Left renal cortex interstitium (tissue), 4 donors: ENCODE measurements around the gene ORC3. TPM values are rescaled to one million over a fixed set of nuclear protein-coding genes. Genes with fewer than 3 reads are reported as not detected.

Experiments
- DNase-seq, 4 donors: peaks; one replicate each; pipeline ENCODE4 v3.0.0-alpha.2; 2013; ENCODE audit warnings: low read depth in 4 of 4, low spot score in 2 of 4, missing footprints in 1 of 4
- polyA plus RNA-seq, 4 donors: library from polyadenylated mRNA; unstranded; fragments of 120-200 nt; gene quantifications; one replicate each; pipeline ENCODE4 v1.2.1, GENCODE V29; 2013; ENCODE audit not compliant: insufficient read length in 4 of 4

Gene ORC3
- 10 to 100 TPM; 35.9 to 44.2 (median 38.6) TPM for polyA plus RNA-seq

- peak; percentile 81 to 90 (median 88) for DNase-seq
Measured at GRCh38 chr6:87589693-87590416, at the start of gene ORC3, which contains the start of gene RARS2. ORC3 (plus strand) TSS chr6:87590135; CDS start chr6:87590169, 34 bp downstream. RARS2 (minus strand) TSS chr6:87589987; CDS start chr6:87589957, 30 bp downstream.

DNA sequence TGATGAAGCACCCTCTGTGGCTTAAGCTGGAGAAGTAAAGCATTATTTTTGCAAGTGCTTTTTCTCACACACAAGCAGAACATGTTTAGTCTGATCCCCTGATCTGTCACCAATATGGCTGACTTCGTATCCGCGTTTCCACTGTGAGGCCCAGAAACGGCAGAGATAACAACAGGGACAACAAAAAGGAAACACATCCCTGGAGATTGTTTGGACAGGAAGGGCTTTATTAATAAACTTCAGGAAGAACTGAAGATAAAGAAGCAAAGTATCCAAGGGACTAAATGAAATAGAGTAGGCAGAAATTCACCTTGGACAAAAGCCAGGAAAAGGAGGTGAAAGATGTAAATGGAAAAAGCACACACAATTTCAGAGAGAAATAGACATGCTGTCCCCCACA, 49.4 kb upstream of the ORC3 start:
- DNase-seq, result no peak

DNA sequence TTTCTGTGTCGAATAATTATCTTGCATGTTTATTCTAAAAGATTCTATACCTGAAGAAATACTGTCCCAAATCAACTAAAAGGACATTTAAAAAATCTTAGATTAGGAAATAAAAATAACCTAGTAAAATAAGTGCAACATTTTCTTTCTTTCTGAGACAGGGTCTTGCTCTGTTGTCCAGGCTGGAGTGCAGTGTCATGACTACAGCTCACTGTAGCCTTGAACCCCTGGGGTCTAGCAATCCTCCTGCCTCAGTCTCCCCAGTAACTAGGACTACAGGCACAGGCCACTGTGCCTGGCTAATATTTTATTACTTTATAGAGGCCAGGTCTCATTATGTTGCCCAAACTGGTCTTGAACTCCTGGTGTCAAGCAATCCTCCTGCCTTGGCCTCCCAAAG, 48.9 kb upstream of the ORC3 start:
- no peak for DNase-seq

- no peak for DNase-seq
Measured at GRCh38 chr6:87541744-87542143, 48.2 kb upstream of the ORC3 start.

DNA sequence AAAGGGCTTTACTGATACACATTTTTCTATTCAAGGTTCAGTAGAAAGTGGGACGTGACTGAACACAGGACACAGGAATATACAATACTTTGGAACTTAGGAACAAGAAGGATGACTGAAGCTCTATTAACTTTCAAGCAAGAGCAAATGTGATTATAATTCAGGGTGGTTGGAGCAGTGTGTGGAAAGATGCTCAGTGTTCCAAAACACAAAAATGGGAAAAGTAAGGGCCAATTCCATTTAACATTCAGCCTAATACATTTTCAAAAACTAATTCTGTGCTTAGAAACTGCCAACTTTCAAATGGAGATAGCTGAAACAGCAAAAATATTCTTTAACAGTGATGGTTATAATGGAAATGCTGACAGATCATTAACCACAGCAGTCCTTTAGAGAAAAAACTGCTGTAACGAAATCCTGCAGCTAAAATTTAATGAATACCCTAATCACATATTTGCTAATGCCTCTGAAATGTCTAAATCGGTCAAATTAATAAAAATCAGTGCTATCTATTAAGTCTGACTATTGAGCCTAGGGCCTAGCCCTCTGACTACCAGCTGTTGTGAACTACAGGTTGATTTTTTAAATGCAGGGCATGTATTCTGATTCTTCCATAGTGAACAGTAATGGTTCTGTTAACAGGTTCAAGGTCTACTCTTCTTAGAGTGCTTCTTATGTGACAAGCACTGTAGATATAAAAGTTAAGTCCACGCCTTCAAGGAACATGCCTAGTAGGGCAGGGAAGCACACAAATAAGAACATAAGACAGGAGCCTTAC, 46.0 kb upstream of the ORC3 start:
- no peak for DNase-seq

GRCh38 chr6:87544474-87544735, 45.5 kb upstream of the ORC3 start:
- no peak for DNase-seq

- no peak for DNase-seq
Measured at GRCh38 chr6:87551799-87552198, 38.1 kb upstream of the ORC3 start.

DNA sequence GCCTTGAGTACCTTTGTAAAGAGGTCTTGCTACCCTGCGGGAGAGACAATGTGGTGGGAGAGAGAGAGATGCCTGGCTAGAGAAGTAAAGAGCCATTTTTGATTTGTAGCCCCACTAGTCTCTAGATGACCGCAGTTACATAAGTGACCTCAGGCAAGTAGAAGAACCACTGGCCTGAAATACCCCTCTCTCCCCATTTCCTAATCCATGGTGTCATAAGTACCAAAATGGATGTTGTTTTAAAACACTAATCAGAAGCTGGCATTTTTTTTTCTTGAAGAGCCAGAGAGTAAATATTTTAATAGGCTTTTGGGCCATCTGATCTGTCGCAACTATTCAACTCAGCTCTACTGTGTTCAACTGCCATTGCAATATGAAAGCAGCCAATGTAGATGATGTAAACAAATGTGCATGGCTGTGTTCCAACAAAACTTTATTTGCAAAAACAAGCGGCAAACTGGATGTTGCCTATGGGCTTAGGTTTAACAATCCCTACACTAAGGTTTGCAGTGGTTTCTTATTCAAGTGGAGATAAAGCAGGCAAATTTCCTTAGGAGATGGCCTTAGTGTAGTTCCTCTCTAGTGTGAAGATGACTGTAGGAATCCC, 36.7 kb upstream of the ORC3 start:
- no peak for DNase-seq

DNA sequence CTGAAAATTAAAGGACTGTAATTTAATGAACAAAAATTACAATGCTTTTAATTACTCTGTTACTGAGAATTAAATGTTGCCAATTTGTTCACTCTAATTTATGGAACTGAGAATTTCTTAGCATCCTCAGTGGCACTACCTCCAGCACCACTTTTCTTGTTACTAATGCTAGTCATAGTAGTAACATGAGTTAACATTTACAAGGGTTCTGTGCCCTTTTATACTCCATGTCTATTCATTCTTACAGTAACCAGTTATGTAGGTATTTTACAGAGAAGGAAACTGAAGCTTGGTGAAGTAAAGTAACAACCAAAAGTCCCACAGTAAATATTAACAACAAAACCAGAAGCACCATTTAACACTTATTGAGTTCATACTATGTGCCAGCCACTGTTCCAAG, 34.4 kb upstream of the ORC3 start:
- DNase-seq, result no peak

GRCh38 chr6:87558446-87558845, 31.5 kb upstream of the ORC3 start:
- DNase-seq, result no peak

GRCh38 chr6:87561017-87561416, 28.9 kb upstream of the ORC3 start:
- DNase-seq, result no peak

- no peak for DNase-seq
Measured at GRCh38 chr6:87572021-87572420, 17.9 kb upstream of the ORC3 start.

DNA sequence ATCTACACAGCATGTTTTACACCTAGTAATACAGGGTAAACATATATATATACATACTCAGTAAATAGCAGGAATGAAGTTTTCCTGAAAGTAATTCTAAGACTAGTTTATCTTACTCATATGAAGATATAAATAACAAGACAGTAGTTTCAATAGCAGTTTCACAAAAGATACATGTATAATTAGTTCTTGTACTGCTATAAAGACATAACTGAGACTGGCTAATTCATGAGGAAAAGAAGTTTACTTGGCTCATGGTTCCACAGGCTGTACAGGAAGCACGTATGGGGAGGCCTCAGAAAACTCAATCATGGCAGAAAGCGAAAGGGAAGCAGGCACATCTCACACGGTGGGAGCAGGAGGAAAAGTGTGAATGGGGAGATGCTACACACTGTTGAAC, 17.1 kb upstream of the ORC3 start:
- no peak for DNase-seq

GRCh38 chr6:87573307-87574024, 16.5 kb upstream of the ORC3 start:
- DNase-seq, result no peak

- no peak for DNase-seq
Measured at GRCh38 chr6:87574237-87574804, 15.6 kb upstream of the ORC3 start.

GRCh38 chr6:87575423-87575822, 14.5 kb upstream of the ORC3 start:
- no peak for DNase-seq

GRCh38 chr6:87583822-87584221, 6.1 kb upstream of the ORC3 start:
- DNase-seq, result no peak

- no peak for DNase-seq
Measured at GRCh38 chr6:87586371-87587077, 3.4 kb upstream of the ORC3 start.

DNA sequence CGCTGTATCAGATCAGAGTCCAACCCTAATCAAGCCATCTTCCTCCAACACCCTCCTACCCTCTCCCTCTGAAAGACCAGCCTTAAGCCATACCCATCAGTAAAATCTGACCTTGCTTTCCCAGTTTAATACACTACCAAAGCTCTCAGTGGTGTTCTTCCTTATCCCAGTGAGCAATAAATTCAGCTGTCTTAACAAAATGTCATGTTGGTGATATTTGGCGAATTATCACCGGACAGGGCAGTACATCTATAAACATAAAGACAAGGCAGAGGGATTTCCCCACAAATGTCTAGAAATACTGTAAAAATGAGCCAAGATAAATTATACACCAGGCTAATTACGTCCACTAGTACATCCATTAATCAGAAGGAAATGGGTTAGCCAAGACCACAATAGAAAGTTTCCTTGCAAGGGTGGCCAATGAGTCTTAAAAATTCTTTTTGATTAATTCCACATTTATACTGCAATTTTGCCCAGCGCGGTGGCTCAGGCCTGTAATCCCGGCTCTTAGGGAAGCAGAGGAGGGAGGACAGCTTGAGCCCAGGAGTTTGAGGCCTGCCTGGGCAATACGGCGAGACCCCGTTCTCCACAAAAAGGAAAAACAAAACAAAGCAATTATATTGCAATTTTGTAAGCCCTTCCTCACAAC, 1.1 kb upstream of the ORC3 start:
- no peak for DNase-seq

GRCh38 chr6:87590417-87590880, 514 bp downstream of the ORC3 start:
- DNase-seq, result no peak
